Body of pancreas (tissue), 4 donors: ENCODE measurements around the gene DPEP1. TPM values are rescaled to one million over a fixed set of nuclear protein-coding genes. Genes with fewer than 3 reads are reported as not detected.

Experiments used
- ATAC-seq: fragments of 150-250 bp; one replicate; pipeline ENCODE4 v1.9.1; 2016
- DNase-seq, 4 donors: peaks; one replicate each; pipeline ENCODE4 v3.0.0-alpha.2; 2019
- H3K27ac ChIP-seq, 4 donors: fragments of 200-600 bp; sonication (generic); 1 replicate in 3 of 4; 2 replicates in 1 of 4; pipeline versions ENCODE4 v1.5.1 to v1.6.1; 2016 to 2019; ENCODE audit warnings: mild to moderate bottlenecking in 1 of 4, mixed read lengths in 1 of 4, moderate library complexity in 1 of 4
- H3K27me3 ChIP-seq, 2 donors: fragments of 200-600 bp; sonication (generic); one replicate each; pipeline ENCODE4 v1.6.0; 2016; ENCODE audit warnings: mild to moderate bottlenecking in 1 of 2
- H3K36me3 ChIP-seq, 2 donors: fragments of 200-600 bp; sonication (generic); replicated peaks in 1 of 2; 2 replicates each; pipeline ENCODE4 v1.5.1; 2016; ENCODE audit warnings: low read depth in 2 of 2; ENCODE audit not compliant: insufficient read depth in 1 of 2
- H3K4me1 ChIP-seq: fragments of 200-600 bp; sonication (generic); one replicate; pipeline ENCODE4 v1.6.0; 2016
- H3K4me3 ChIP-seq, 2 donors: fragments of 200-600 bp; sonication (generic); 1 replicate in 1 of 2; 2 replicates in 1 of 2; pipeline ENCODE4 v1.5.1; 2016 to 2019
- H3K9me3 ChIP-seq, 3 donors: fragments of 200-600 bp; sonication (generic); 1 replicate in 2 of 3; 2 replicates in 1 of 3; pipeline ENCODE4 v1.5.1; 2016
- CTCF ChIP-seq, 7 experiments: fragments of 450-650 bp in 4 of 7; fragments of 200-600 bp in 3 of 7; sonication (generic) in 3 of 7; IDR thresholded peaks; one replicate each; pipeline ENCODE4 v1.5.1; 2016 to 2019; ENCODE audit warnings: antibody characterized with exemption in 7 of 7
- POLR2A ChIP-seq, 3 donors: fragments of 450-650 bp; IDR thresholded peaks; one replicate each; pipeline ENCODE4 v1.6.1; 2016; ENCODE audit warnings: antibody characterized with exemption in 3 of 3, mild to moderate bottlenecking in 2 of 3
- WGBS, 2 donors: methylation state at CpG; one replicate each; pipeline ENCODE4 v1.1.5; 2017; 5-methylcytosine and 5-hydroxymethylcytosine counted together
- intact Hi-C: fragments of 100-400 bp; cut with DNase I; formaldehyde crosslinking; loops from one replicate; pipeline ENCODE4 v1.15.1; 2023
- total RNA-seq, 2 donors: library from RNA; depleted of rRNA; stranded (reverse); fragments of >200 nt; gene quantifications; one replicate each; pipeline ENCODE4 v1.1.0, GENCODE V29; 2016

The DPEP1 gene
- total RNA-seq, result 100 to 1,000 TPM; 116 to 147 TPM

- Histone ChIP-seq H3K27me3 (no peaks in the 10 kb centered on the region), H3K4me3 (peak within 1 kb of the TSS in 1 of 2 donors; percentile 27), H3K27ac (peak within 1 kb of the TSS; percentile 80 to 89 (median 88)), H3K4me1 (peaks cover 21% of the 10 kb centered on the region), H3K9me3 (no peaks in the 10 kb centered on the region), H3K36me3 (no peaks in the 10 kb centered on the region)
- WGBS, 2 donors, result 27 to 36% methylated on average over 8 to 19 of the region's 19 CpGs
- peak; percentile 93 for ATAC-seq
- intact Hi-C loops, result no loop called here
- peak; percentile 83 to 90 (median 85) for DNase-seq
- peak; percentile 38 to 64 (median 50) for TF ChIP-seq POLR2A (IDR thresholded peaks at IDR 0.05)
- TF ChIP-seq CTCF (IDR thresholded peaks at IDR 0.05), result no peak
Observed at GRCh38 chr16:89613231-89613953, at the start of gene DPEP1. Gene DPEP1 (plus strand): TSS chr16:89613642. CDS start chr16:89630411, 16,769 bp downstream.

- 70 to 71% methylated on average over 15 to 22 of the region's 22 CpGs for WGBS, 2 donors
- DNase-seq (no peak), ATAC-seq (no peak)
- Histone ChIP-seq H3K4me1 (peaks cover 55% of the 10 kb centered on the region), H3K9me3 (no peaks in the 10 kb centered on the region), H3K27me3 (no peaks in the 10 kb centered on the region), H3K36me3 (peaks cover 5 to 18% of the 10 kb centered on the region in 2 donors), H3K4me3 (no peak overlapping the region), H3K27ac (peak overlapping the region in 1 of 4 donors; percentile 59)
- intact Hi-C loops, result no loop called here
- TF ChIP-seq POLR2A (IDR thresholded peaks at IDR 0.05), result no peak
- no peak for TF ChIP-seq CTCF (IDR thresholded peaks at IDR 0.05)
Observed at GRCh38 chr16:89564476-89565255, 48.8 kb upstream of the DPEP1 start.

GRCh38 chr16:89565256-89565505, 48.3 kb upstream of the DPEP1 start:
- intact Hi-C loops, result no loop called here
- 17 to 26% methylated on average over 1 to 3 of the region's 3 CpGs for WGBS, 2 donors
- DNase-seq (peak in 1 of 4 donors; percentile 26), ATAC-seq (peak; percentile 0)
- no peaks in the 10 kb centered on the region for H3K9me3 ChIP-seq
- TF ChIP-seq POLR2A (IDR thresholded peaks at IDR 0.05) (no peak), CTCF (IDR thresholded peaks at IDR 0.05) (no peak)
- H3K4me3 ChIP-seq, result no peak overlapping the region
- no peaks in the 10 kb centered on the region for H3K27me3 ChIP-seq
- peaks cover 5 to 18% of the 10 kb centered on the region in 2 donors for H3K36me3 ChIP-seq
- peaks cover 51% of the 10 kb centered on the region for H3K4me1 ChIP-seq
- peak overlapping the region in 3 of 4 donors; percentile 31 to 66 (median 59) for H3K27ac ChIP-seq

- Histone ChIP-seq H3K27ac (peak overlapping the region in 3 of 4 donors; percentile 31 to 66 (median 59)), H3K4me3 (no peak overlapping the region), H3K27me3 (no peaks in the 10 kb centered on the region), H3K4me1 (peaks cover 51% of the 10 kb centered on the region), H3K9me3 (no peaks in the 10 kb centered on the region), H3K36me3 (peaks cover 5 to 18% of the 10 kb centered on the region in 2 donors)
- DNase-seq, result peak; percentile 68 to 77 (median 74)
- 18 to 54% methylated on average over 12 to 45 of the region's 46 CpGs for WGBS, 2 donors
- TF ChIP-seq CTCF (IDR thresholded peaks at IDR 0.05), result peak; percentile 33 to 65 (median 49)
- peak in 2 of 3 donors; percentile 39 to 42 for TF ChIP-seq POLR2A (IDR thresholded peaks at IDR 0.05)
- intact Hi-C loops, result no loop called here
- peak; percentile 63 for ATAC-seq
Observed at GRCh38 chr16:89565506-89566372, 47.7 kb upstream of the DPEP1 start.
